Measurements from ENCODE around the gene GAST. TPM values are rescaled to one million over a fixed set of nuclear protein-coding genes. Genes with fewer than 3 reads are reported as not detected.

GAST gene
- total and polyA plus RNA-seq, 9 of the 15 experiments (the other 6 are each of a cell fraction or from before 2014, with no cell fraction given), result not detected

DNA sequence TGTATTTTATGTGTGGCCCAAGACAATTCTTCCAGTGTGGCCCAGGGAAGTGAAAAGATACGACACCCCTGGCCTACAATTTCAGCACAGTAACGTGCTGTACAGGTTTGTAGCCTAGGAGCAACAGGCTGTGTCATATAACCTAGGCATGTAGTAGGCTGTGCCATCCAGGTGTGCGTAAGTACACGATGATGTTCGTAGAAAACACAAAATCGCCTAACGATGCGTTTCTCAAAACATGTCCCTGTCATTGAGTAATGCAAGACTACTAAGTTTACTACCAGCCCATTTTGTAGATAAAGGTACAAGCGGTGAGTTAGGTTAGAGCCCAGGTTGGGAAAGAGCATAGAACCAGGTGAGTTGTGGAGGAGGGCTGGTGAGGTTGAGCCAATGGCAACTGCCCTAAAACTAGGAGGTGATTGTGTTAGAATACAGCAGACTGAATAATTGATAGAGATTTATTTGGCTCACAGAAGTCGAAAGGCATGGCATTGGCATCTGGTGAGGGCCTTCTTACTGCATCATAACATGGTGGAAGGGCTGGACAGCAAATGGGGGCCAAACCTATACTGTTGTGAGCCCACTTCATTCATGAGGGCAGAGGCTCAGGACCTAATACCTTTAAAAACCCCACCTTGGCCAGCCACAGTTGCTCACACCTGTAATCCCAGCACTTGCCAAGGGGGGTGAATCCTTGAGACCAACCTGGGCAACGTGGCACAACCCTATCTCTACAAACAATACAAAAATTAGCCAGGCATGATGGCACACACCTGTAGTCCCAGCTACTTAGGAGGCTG, 19.2 kb upstream of the GAST start (continued):
- TF ChIP-seq E2F1 (CRISPR knock-in tag; IDR thresholded peaks at IDR 0.05) (no peak), IFI16 (CRISPR knock-in tag; IDR thresholded peaks at IDR 0.05) (no peak), CREB5 (CRISPR knock-in tag; IDR thresholded peaks at IDR 0.05) (0 out of 2 replicates have a peak, but pooled peaks have one; percentile 9), SAP30 (IDR thresholded peaks at IDR 0.05; ENCODE audit: borderline replicate concordance, insufficient read depth, low read depth, low read length, poor library complexity, severe bottlenecking) (no peak), ZNF436 (CRISPR knock-in tag; IDR thresholded peaks at IDR 0.05) (0 out of 2 replicates have a peak, but pooled peaks have one; percentile 9), THRAP3 (IDR thresholded peaks at IDR 0.05; ENCODE audit: borderline replicate concordance) (peak; percentile 81; the same call in 1 of the 2 replicates), RBFOX2 (IDR thresholded peaks at IDR 0.05; ENCODE audit: low read depth, low read length) (peak; percentile 56; the same call in 1 of the 2 replicates), CHD2 (IDR thresholded peaks at IDR 0.05; ENCODE audit: low read depth, low read length) (0 out of 2 replicates have a peak, but pooled peaks have one; percentile 17), ZNF830 (CRISPR knock-in tag; IDR thresholded peaks at IDR 0.05) (peak; percentile 74; the same call in 1 of the 2 replicates), POLR2A (conservative IDR thresholded peaks at IDR 0.05) (peak; percentile 29), GATA2 (CRISPR knock-in tag; IDR thresholded peaks at IDR 0.05) (no peak), OTX1 (CRISPR knock-in tag; IDR thresholded peaks at IDR 0.05) (0 out of 2 replicates have a peak, but pooled peaks have one; percentile 41), FOXJ3 (CRISPR knock-in tag; IDR thresholded peaks at IDR 0.05) (no peak), ELF2 (CRISPR knock-in tag; IDR thresholded peaks at IDR 0.05) (peak; percentile 58; the same call in 1 of the 2 replicates), HBP1 (CRISPR knock-in tag; IDR thresholded peaks at IDR 0.05) (peak; percentile 76; the same call in 1 of the 2 replicates), ZFPM2 (CRISPR knock-in tag; IDR thresholded peaks at IDR 0.05) (peak; percentile 65; the same call in 1 of the 2 replicates), ZNF3 (CRISPR knock-in tag; IDR thresholded peaks at IDR 0.05) (peak; percentile 53; the same call in 1 of the 2 replicates), ZBTB2 (IDR thresholded peaks at IDR 0.05) (no peak)
- TF ChIP-seq, protein P1, sequence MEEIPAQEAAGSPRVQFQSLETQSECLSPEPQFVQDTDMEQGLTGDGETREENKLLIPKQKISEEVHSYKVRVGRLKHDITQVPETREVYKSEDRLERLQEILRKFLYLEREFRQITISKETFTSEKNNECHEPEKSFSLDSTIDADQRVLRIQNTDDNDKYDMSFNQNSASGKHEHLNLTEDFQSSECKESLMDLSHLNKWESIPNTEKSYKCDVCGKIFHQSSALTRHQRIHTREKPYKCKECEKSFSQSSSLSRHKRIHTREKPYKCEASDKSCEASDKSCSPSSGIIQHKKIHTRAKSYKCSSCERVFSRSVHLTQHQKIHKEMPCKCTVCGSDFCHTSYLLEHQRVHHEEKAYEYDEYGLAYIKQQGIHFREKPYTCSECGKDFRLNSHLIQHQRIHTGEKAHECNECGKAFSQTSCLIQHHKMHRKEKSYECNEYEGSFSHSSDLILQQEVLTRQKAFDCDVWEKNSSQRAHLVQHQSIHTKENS (CRISPR knock-in tag; IDR thresholded peaks at IDR 0.05), result peak; percentile 84; the same call in 1 of the 2 replicates
- TF ChIP-seq, protein P2, sequence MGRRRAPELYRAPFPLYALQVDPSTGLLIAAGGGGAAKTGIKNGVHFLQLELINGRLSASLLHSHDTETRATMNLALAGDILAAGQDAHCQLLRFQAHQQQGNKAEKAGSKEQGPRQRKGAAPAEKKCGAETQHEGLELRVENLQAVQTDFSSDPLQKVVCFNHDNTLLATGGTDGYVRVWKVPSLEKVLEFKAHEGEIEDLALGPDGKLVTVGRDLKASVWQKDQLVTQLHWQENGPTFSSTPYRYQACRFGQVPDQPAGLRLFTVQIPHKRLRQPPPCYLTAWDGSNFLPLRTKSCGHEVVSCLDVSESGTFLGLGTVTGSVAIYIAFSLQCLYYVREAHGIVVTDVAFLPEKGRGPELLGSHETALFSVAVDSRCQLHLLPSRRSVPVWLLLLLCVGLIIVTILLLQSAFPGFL (CRISPR knock-in tag; IDR thresholded peaks at IDR 0.05), result 0 out of 2 replicates have a peak, but pooled peaks have one; percentile 40
